Brain microvascular endothelial cell (primary cell): Measurements from ENCODE around the gene HSPB7.
"Not testable (repeated sequence)": the region's sequence is repeated elsewhere in the genome, so short reads cannot be mapped to it uniquely, and the experiment has no call there.

Experiments
- DNase-seq: peaks from one replicate; pipeline ENCODE4 v3.0.0-alpha.2; 2020
- H3K27ac ChIP-seq: fragments of 250-450 bp; sonication (Bioruptor Pico); 2 replicates; pipeline ENCODE4 v1.5.1; 2020; ENCODE audit warnings: mild to moderate bottlenecking, moderate library complexity
- H3K27me3 ChIP-seq: fragments of 250-450 bp; sonication (Bioruptor Pico); replicated peaks from 2 replicates; pipeline ENCODE4 v1.5.1; 2020; ENCODE audit warnings: mild to moderate bottlenecking
- H3K36me3 ChIP-seq: fragments of 250-450 bp; sonication (Bioruptor Pico); replicated peaks from 2 replicates; pipeline ENCODE4 v1.5.1; 2020; ENCODE audit warnings: mild to moderate bottlenecking
- H3K4me3 ChIP-seq: 2 replicates; pipeline ENCODE4 v1.5.1; 2011; ENCODE audit warnings: low read depth, mild to moderate bottlenecking, control low read depth, low read length, moderate library complexity
- CTCF ChIP-seq: IDR thresholded peaks from 2 replicates; pipeline ENCODE4 v1.5.1; 2011; ENCODE audit warnings: low read depth, mild to moderate bottlenecking, moderate library complexity, low read length, control low read depth, inconsistent platforms; ENCODE audit errors: missing control alignments
- in situ Hi-C: cut with HindIII; loops from 2 replicates; pipeline ENCODE4 v1.10.0; 2017; ENCODE audit warnings: low sequenced_read_pairs, low pct_ligation_motif_present

Gene HSPB7

GRCh38 chr1:15981679-15982078, 36.2 kb downstream of the HSPB7 start:
- no peak for DNase-seq
- no peaks in the 10 kb centered on the region for H3K27me3 ChIP-seq
- H3K36me3 ChIP-seq: no peaks in the 10 kb centered on the region
- TF ChIP-seq CTCF: no peak
- H3K27ac ChIP-seq: no peak overlapping the region
- in situ Hi-C loops: no loop called here
- H3K4me3 ChIP-seq: no peak overlapping the region

GRCh38 chr1:15977947-15978346, 39.9 kb downstream of the HSPB7 start:
- H3K36me3 ChIP-seq, H3K27ac ChIP-seq, H3K27me3 ChIP-seq, DNase-seq, in situ Hi-C loops, H3K4me3 ChIP-seq: not testable (repeated sequence)

GRCh38 chr1:15975805-15976680, 41.8 kb downstream of the HSPB7 start, which contains the start of gene ZBTB17:
Gene ZBTB17, minus strand, starts transcription at chr1:15976101. Its CDS starts 27,606 bp downstream, at chr1:15948495.
- H3K27ac ChIP-seq: peak within 1 kb of the TSS; percentile 74
- peak within 1 kb of the TSS; percentile 85 for H3K4me3 ChIP-seq
- DNase-seq: peak; percentile 89
- TF ChIP-seq CTCF: no peak
- H3K36me3 ChIP-seq: peaks cover 5% of the 10 kb centered on the region
- in situ Hi-C loops: no loop called here
- no peaks in the 10 kb centered on the region for H3K27me3 ChIP-seq

GRCh38 chr1:15975358-15975804, 42.5 kb downstream of the HSPB7 start:
- in situ Hi-C loops: no loop called here
- peak; percentile 43 for DNase-seq
- Histone ChIP-seq H3K27me3 (no peaks in the 10 kb centered on the region), H3K36me3 (peaks cover 5% of the 10 kb centered on the region), H3K27ac (peak overlapping the region; percentile 74), H3K4me3 (peak overlapping the region; percentile 85)
- TF ChIP-seq CTCF: no peak

- Histone ChIP-seq H3K27me3 (no peaks in the 10 kb centered on the region), H3K27ac (peak overlapping the region; percentile 74), H3K4me3 (peak overlapping the region; percentile 85), H3K36me3 (peaks cover 6% of the 10 kb centered on the region)
- no peak for DNase-seq
- no peak for TF ChIP-seq CTCF
- in situ Hi-C loops: no loop called here
These were observed 43.0 kb downstream of the HSPB7 start for GRCh38 chr1:15974855-15975254.

GRCh38 chr1:15973772-15974171, 44.1 kb downstream of the HSPB7 start:
- H3K27me3 ChIP-seq: no peaks in the 10 kb centered on the region
- no peak for TF ChIP-seq CTCF
- in situ Hi-C loops: no loop called here
- no peak for DNase-seq
- no peak overlapping the region for H3K4me3 ChIP-seq
- H3K36me3 ChIP-seq: peaks cover 13% of the 10 kb centered on the region
- H3K27ac ChIP-seq: no peak overlapping the region
